ENCODE measurements around the gene ACTR2. TPM values are rescaled to one million over a fixed set of nuclear protein-coding genes. Genes with fewer than 3 reads are reported as not detected.

ACTR2 gene
- total RNA-seq, 2 experiments from 2014 or later, result 128 to 130 TPM

- Histone ChIP-seq H3K9me3 (ENCODE audit: control insufficient read depth in 1 of 2, insufficient read depth in 1 of 2, low read length in 2 of 2) (no peaks in the 10 kb centered on the region), H3K4me1 (ENCODE audit: insufficient read depth, low read length) (peaks cover 27% of the 10 kb centered on the region), H3K4me3 (ENCODE audit: low read length) (no peak overlapping the region), H3K27ac (ENCODE audit: low read depth in 1 of 2, low read length in 2 of 2) (no peak overlapping the region), H3K36me3 (ENCODE audit: insufficient read depth, low read length) (no peaks in the 10 kb centered on the region), H3K27me3 (ENCODE audit: control insufficient read depth in 1 of 2, insufficient read depth in 2 of 2, low read length in 2 of 2) (no peaks in the 10 kb centered on the region)
- DNase-seq (no peak), ATAC-seq (ENCODE audit: poor library complexity) (no peak)
- H3K4me1 Mint-ChIP-seq (ENCODE audit: low read depth), result peaks cover 36% of the 10 kb centered on the region
- no peaks in the 10 kb centered on the region for H3K36me3 Mint-ChIP-seq (ENCODE audit: low read depth)
- no peak overlapping the region for H3K27ac Mint-ChIP-seq
- TF ChIP-seq CTCF (IDR thresholded peaks at IDR 0.05), result no peak
- intact Hi-C loops (cut with DNase I, micrococcal nuclease), result no loop called here
- POLR2A ChIA-PET, result no interaction called here
- H3K4me3 Mint-ChIP-seq, result no peak overlapping the region
- H3K9me3 Mint-ChIP-seq, result no peaks in the 10 kb centered on the region
- CTCF ChIA-PET, result interaction anchor here (1.1 kb wide), 1 partner anchor 9 kb away, joined by 3 read pairs; no protein-coding TSS in a partner anchor
- H3K27me3 Mint-ChIP-seq, result no peaks in the 10 kb centered on the region
These were observed 69.9 kb downstream of the ACTR2 start for GRCh38 chr2:65297544-65297943.

GRCh38 chr2:65298089-65298488 is 70.5 kb downstream of the ACTR2 start:
- POLR2A ChIA-PET, result no interaction called here
- no peaks in the 10 kb centered on the region for H3K9me3 Mint-ChIP-seq

GRCh38 chr2:65299246-65299645 is 71.6 kb downstream of the ACTR2 start:
- Histone ChIP-seq H3K4me1 (ENCODE audit: insufficient read depth, low read length) (peaks cover 27% of the 10 kb centered on the region), H3K4me3 (ENCODE audit: low read length) (no peak overlapping the region), H3K9me3 (ENCODE audit: control insufficient read depth in 1 of 2, insufficient read depth in 1 of 2, low read length in 2 of 2) (no peaks in the 10 kb centered on the region), H3K27ac (ENCODE audit: low read depth in 1 of 2, low read length in 2 of 2) (no peak overlapping the region), H3K27me3 (ENCODE audit: control insufficient read depth in 1 of 2, insufficient read depth in 2 of 2, low read length in 2 of 2) (no peaks in the 10 kb centered on the region), H3K36me3 (ENCODE audit: insufficient read depth, low read length) (no peaks in the 10 kb centered on the region)
- intact Hi-C loops (cut with DNase I, micrococcal nuclease), result no loop called here
- peak overlapping the region; percentile 62 for H3K27ac Mint-ChIP-seq
- no peaks in the 10 kb centered on the region for H3K27me3 Mint-ChIP-seq
- POLR2A ChIA-PET, result interaction anchor here (0.5 to 1.1 kb wide), 2 partner anchors 71 to 91 kb away, joined by 3 read pairs; partner anchors contain the start of gene ACTR2
- TF ChIP-seq CTCF (IDR thresholded peaks at IDR 0.05), result no peak
- DNase-seq, result peak in 3 of 14 experiments; percentile 3 to 43 (median 30)
- H3K36me3 Mint-ChIP-seq (ENCODE audit: low read depth), result no peaks in the 10 kb centered on the region
- H3K4me3 Mint-ChIP-seq, result no peak overlapping the region
- CTCF ChIA-PET, result no interaction called here
- no peaks in the 10 kb centered on the region for H3K9me3 Mint-ChIP-seq
- H3K4me1 Mint-ChIP-seq (ENCODE audit: low read depth), result peaks cover 44% of the 10 kb centered on the region
- no peak for ATAC-seq (ENCODE audit: poor library complexity)

More at GRCh38 chr2:65298089-65298488, 70.5 kb downstream of the ACTR2 start:
- no peak overlapping the region for H3K27ac Mint-ChIP-seq
- H3K27ac ChIP-seq (ENCODE audit: low read depth in 1 of 2, low read length in 2 of 2), result no peak overlapping the region
- CTCF ChIA-PET, result interaction anchor here (1.1 kb wide), 1 partner anchor 10 kb away, joined by 3 read pairs; no protein-coding TSS in a partner anchor
- no peaks in the 10 kb centered on the region for H3K27me3 ChIP-seq (ENCODE audit: control insufficient read depth in 1 of 2, insufficient read depth in 2 of 2, low read length in 2 of 2)
- intact Hi-C loops (cut with DNase I, micrococcal nuclease), result no loop called here
- TF ChIP-seq CTCF (IDR thresholded peaks at IDR 0.05), result no peak
- H3K4me1 ChIP-seq (ENCODE audit: insufficient read depth, low read length), result peaks cover 27% of the 10 kb centered on the region
- DNase-seq (no peak), ATAC-seq (ENCODE audit: poor library complexity) (no peak)
- H3K27me3 Mint-ChIP-seq, result no peaks in the 10 kb centered on the region
- H3K36me3 Mint-ChIP-seq (ENCODE audit: low read depth), result no peaks in the 10 kb centered on the region
- H3K4me3 ChIP-seq (ENCODE audit: low read length), result no peak overlapping the region
- H3K36me3 ChIP-seq (ENCODE audit: insufficient read depth, low read length), result no peaks in the 10 kb centered on the region
- H3K4me3 Mint-ChIP-seq, result no peak overlapping the region
- no peaks in the 10 kb centered on the region for H3K9me3 ChIP-seq (ENCODE audit: control insufficient read depth in 1 of 2, insufficient read depth in 1 of 2, low read length in 2 of 2)
- H3K4me1 Mint-ChIP-seq (ENCODE audit: low read depth), result peaks cover 41% of the 10 kb centered on the region
